PFSK-1 (cell line): ENCODE data around the gene TMEM59L.

ENCODE experiments used
- FOXP2 ChIP-seq: optimal IDR thresholded peaks from 2 replicates; pipeline ENCODE3; 2011; ENCODE audit warnings: borderline replicate concordance, control low read depth, inconsistent platforms; ENCODE audit not compliant: insufficient read depth; ENCODE audit errors: extremely low read length, extremely low read depth
- POLR2AphosphoS5 ChIP-seq: IDR thresholded peaks from 2 replicates; pipeline ENCODE4 v1.6.1; 2012; ENCODE audit warnings: low read depth, mild to moderate bottlenecking, control low read depth, low read length, moderate library complexity
- SIN3A ChIP-seq: IDR thresholded peaks from 2 replicates; pipeline ENCODE4 v1.6.1; 2012; ENCODE audit warnings: mild to moderate bottlenecking, low read length, moderate library complexity, borderline replicate concordance; ENCODE audit not compliant: insufficient read depth
- TAF1 ChIP-seq: IDR thresholded peaks from 2 replicates; pipeline ENCODE4 v1.6.1; 2012; ENCODE audit warnings: low read length, control low read depth, borderline replicate concordance; ENCODE audit not compliant: insufficient read depth
- TF ChIP-seq, protein P1 (sequence below), 2 experiments: IDR thresholded peaks; 2 replicates each; pipeline versions ENCODE4 v1.6.1 to v1.8.0; 2011 to 2012; ENCODE audit warnings: low read depth in 2 of 2, low read length in 2 of 2, control low read depth in 1 of 2, inconsistent platforms in 1 of 2, mild to moderate bottlenecking in 1 of 2, moderate library complexity in 1 of 2; ENCODE audit not compliant: insufficient read depth in 1 of 2

The TMEM59L gene

DNA sequence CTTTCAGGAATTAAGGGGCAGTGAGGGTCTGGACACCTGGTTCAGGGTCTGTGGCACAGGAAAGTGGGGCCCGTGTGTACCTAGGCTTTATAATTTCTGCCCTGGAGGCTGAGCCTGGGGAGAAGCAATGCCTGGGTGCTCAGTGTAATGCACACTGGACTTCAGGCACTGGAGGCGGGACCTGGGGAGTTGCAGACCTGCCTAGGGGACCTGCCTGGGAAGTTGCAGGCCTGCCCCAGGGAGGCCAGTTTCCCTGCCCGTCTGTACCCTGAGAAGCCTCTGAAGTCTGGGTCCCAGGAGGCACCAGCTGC, 2.5 kb upstream of the TMEM59L start:
- TF ChIP-seq, protein P1, sequence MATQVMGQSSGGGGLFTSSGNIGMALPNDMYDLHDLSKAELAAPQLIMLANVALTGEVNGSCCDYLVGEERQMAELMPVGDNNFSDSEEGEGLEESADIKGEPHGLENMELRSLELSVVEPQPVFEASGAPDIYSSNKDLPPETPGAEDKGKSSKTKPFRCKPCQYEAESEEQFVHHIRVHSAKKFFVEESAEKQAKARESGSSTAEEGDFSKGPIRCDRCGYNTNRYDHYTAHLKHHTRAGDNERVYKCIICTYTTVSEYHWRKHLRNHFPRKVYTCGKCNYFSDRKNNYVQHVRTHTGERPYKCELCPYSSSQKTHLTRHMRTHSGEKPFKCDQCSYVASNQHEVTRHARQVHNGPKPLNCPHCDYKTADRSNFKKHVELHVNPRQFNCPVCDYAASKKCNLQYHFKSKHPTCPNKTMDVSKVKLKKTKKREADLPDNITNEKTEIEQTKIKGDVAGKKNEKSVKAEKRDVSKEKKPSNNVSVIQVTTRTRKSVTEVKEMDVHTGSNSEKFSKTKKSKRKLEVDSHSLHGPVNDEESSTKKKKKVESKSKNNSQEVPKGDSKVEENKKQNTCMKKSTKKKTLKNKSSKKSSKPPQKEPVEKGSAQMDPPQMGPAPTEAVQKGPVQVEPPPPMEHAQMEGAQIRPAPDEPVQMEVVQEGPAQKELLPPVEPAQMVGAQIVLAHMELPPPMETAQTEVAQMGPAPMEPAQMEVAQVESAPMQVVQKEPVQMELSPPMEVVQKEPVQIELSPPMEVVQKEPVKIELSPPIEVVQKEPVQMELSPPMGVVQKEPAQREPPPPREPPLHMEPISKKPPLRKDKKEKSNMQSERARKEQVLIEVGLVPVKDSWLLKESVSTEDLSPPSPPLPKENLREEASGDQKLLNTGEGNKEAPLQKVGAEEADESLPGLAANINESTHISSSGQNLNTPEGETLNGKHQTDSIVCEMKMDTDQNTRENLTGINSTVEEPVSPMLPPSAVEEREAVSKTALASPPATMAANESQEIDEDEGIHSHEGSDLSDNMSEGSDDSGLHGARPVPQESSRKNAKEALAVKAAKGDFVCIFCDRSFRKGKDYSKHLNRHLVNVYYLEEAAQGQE (IDR thresholded peaks at IDR 0.05; ENCODE audit: insufficient read depth in 1 of 2, low read depth in 2 of 2, low read length in 2 of 2) = no peak
- TF ChIP-seq FOXP2 (no peak), SIN3A (no peak), TAF1 (no peak), POLR2AphosphoS5 (no peak)

DNA sequence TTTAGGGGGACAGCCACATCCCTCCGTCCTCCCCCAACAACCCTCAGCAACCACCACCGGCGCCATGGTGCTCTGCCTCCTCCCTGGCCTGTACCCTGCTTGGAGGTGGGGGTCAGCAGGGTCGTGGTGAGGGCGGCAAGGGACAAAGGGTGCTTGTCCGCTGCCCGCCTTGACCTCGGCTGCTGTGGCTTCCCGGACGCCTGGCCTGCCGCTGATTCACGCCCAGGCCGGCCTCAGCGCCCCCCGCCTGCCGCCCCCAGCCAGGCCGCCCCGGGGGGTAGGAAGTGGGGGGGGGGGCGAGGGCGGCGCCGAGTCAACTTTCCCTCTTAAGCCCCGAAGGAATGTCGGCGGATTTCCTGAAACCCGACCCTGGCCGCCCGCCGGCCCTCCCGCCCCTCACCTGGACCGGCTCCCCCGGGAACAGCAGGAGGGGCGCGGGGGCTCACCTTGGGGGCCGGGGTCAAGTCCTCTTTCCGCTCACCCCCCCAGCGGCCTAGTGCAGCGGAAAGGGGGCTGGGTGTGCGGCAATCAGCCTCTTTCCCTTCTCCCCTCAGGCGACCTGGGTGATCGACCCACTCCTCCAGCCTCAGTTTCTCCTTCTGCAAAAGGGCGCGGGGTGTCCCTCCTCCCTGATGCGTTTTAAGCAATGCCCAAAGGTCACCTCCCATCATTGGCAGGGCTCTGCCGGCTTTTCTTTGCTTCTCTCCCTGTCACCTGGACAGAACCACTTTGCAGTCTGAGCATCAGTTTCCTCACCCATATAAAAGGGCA, 1.9 kb upstream of the TMEM59L start:
- no peak for TF ChIP-seq FOXP2
- no peak for TF ChIP-seq POLR2AphosphoS5
- TF ChIP-seq, protein P1 (IDR thresholded peaks at IDR 0.05; ENCODE audit: insufficient read depth in 1 of 2, low read depth in 2 of 2, low read length in 2 of 2) = no peak
- TF ChIP-seq SIN3A = no peak
- TF ChIP-seq TAF1 = no peak

DNA sequence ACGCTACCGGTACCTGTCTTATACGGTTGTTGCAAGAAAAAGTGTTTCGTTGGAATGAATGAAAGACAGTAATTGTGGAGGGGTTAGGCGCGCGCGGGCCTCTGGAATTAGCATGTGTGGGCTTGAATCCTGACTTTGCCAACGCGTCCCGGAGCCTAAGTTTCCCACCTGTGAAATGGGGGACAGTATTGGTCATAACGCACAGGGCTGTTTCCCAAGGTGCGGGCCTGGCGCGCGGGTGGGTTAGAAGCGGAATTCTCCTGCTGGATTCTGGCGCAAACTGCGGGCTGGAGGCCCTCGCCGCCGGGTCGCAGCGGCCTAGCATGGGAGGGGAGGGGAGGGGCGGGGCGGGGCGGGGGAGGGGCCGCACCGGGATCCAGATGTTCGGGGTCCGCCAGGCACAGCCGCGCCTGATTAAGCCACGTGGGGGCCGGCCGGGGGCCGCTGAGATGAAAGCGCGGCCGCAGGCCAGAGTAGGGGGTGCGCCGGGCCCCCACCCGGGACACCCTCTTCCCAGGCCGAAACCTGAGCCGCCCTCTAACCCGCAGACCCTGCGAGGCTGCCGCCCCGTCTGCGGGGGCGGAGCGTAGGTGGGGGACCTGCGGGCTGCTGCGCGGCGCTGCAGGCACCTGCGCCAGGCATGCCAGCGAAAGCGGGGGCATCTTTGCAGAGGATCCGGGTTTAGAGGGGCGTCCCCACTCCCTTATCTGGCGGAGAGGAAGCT, 1.2 kb upstream of the TMEM59L start:
- TF ChIP-seq POLR2AphosphoS5 = no peak
- no peak for TF ChIP-seq FOXP2
- TF ChIP-seq, protein P1 (IDR thresholded peaks at IDR 0.05; ENCODE audit: insufficient read depth in 1 of 2, low read depth in 2 of 2, low read length in 2 of 2) = no peak
- TF ChIP-seq TAF1 = no peak
- TF ChIP-seq SIN3A = no peak

DNA sequence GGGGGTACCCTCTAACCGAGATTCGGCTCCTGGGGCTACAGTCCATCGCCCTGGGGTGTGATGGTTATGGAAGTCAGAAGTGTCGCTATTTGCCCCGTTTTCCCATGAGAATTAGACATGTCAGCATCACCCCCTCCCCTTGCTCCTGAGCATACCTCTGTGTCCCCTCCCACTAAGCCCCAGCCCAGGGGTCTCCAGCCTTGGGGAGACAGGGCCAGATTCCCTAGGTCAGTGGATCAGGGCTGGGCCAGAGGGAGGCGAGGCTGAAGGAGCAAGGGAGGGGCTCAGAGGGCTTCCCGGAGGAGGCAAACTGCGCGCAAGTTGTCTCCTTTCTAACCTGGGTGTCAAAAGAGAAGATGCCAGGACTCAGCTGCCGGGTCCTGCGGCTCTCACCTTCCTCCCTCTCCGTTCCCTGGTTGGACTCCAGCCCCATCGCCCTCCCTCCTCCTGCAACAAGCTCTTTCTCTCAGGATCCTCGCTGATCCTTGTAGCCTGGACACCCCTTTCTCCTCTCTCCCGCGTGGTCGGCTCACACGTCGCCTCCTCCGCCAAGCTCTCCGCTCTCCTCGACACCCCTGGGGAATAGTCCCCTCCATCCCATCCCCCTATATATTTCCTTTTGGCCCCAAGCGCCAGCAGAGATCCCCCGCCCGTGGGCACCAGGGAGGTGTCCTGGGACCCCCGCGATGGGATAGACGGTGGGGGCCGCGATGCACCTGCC, 459 bp upstream of the TMEM59L start:
- TF ChIP-seq, protein P1 (IDR thresholded peaks at IDR 0.05; ENCODE audit: insufficient read depth in 1 of 2, low read depth in 2 of 2, low read length in 2 of 2) = no peak
- TF ChIP-seq POLR2AphosphoS5 (no peak), TAF1 (no peak), SIN3A (no peak), FOXP2 (no peak)
